Hepatocyte (in vitro differentiated cells): Measurements from ENCODE around the gene SEL1L. TPM values are rescaled to one million over a fixed set of nuclear protein-coding genes. Genes with fewer than 3 reads are reported as not detected.
"Not testable (repeated sequence)": the region's sequence is repeated elsewhere in the genome, so short reads cannot be mapped to it uniquely, and the experiment has no call there.

Experiments used
- DNase-seq: peaks from one replicate; pipeline ENCODE4 v3.0.0-alpha.2; 2016; ENCODE audit warnings: low spot score
- H2AFZ ChIP-seq: fragments of 200-600 bp; sonication (generic); 2 replicates; pipeline ENCODE4 v1.6.0; 2016; ENCODE audit warnings: antibody characterized with exemption, mild to moderate bottlenecking
- H3K27ac ChIP-seq: fragments of 200-600 bp; sonication (generic); 2 replicates; pipeline ENCODE4 v1.5.1; 2016; ENCODE audit warnings: mild to moderate bottlenecking
- H3K27me3 ChIP-seq: fragments of 200-600 bp; sonication (generic); 2 replicates; pipeline ENCODE4 v1.6.1; 2016
- H3K36me3 ChIP-seq: fragments of 200-600 bp; sonication (generic); replicated peaks from 2 replicates; pipeline ENCODE4 v1.5.1; 2016; ENCODE audit warnings: low read depth; ENCODE audit not compliant: insufficient read depth
- H3K4me1 ChIP-seq: fragments of 200-600 bp; sonication (generic); 2 replicates; pipeline ENCODE4 v1.5.1; 2016; ENCODE audit warnings: mild to moderate bottlenecking, moderate library complexity; ENCODE audit not compliant: insufficient read depth
- H3K4me2 ChIP-seq: fragments of 200-600 bp; sonication (generic); 2 replicates; pipeline ENCODE4 v1.6.0; 2016
- H3K4me3 ChIP-seq: fragments of 200-600 bp; sonication (generic); 2 replicates; pipeline ENCODE4 v1.5.1; 2016; ENCODE audit warnings: mild to moderate bottlenecking
- H3K79me2 ChIP-seq: fragments of 200-600 bp; sonication (generic); 2 replicates; pipeline ENCODE4 v1.6.0; 2017; ENCODE audit warnings: mild to moderate bottlenecking
- H3K9me2 ChIP-seq: fragments of 200-600 bp; sonication (generic); replicated peaks from 2 replicates; pipeline ENCODE4 v1.6.0; 2017; ENCODE audit warnings: mild to moderate bottlenecking; ENCODE audit not compliant: insufficient read depth
- H3K9me3 ChIP-seq: fragments of 200-600 bp; sonication (generic); 2 replicates; pipeline ENCODE4 v1.5.1; 2016; ENCODE audit warnings: low read depth, mild to moderate bottlenecking
- H4K20me1 ChIP-seq: fragments of 200-600 bp; sonication (generic); 2 replicates; pipeline ENCODE4 v1.6.0; 2016; ENCODE audit warnings: mild to moderate bottlenecking; ENCODE audit not compliant: insufficient read depth, poor library complexity, severe bottlenecking
- CTCF ChIP-seq: fragments of 200-600 bp; sonication (generic); IDR thresholded peaks from 2 replicates; pipeline ENCODE4 v1.5.1; 2016; ENCODE audit warnings: antibody characterized with exemption, mild to moderate bottlenecking; ENCODE audit not compliant: poor library complexity
- EZH2 ChIP-seq: fragments of 200-600 bp; sonication (generic); IDR thresholded peaks from 2 replicates; pipeline ENCODE4 v1.6.1; 2016; ENCODE audit warnings: antibody characterized with exemption, mild to moderate bottlenecking, borderline replicate concordance
- EZH2phosphoT487 ChIP-seq: fragments of 200-600 bp; sonication (generic); IDR thresholded peaks from one replicate; pipeline ENCODE4 v1.6.1; 2018; ENCODE audit warnings: antibody characterized with exemption, mild to moderate bottlenecking, low read depth, moderate library complexity; ENCODE audit not compliant: unreplicated experiment, severe bottlenecking
- whole genome bisulfite sequencing: methylation state at CpG from one replicate; pipeline ENCODE4 v1.1.6; 2016; ENCODE audit warnings: low lambda C conversion rate; ENCODE audit errors: missing lambda C conversion rate; 5-methylcytosine and 5-hydroxymethylcytosine counted together
- polyA plus RNA-seq: library from polyadenylated mRNA; unstranded; fragments of >200 nt; fragmentation: Nextera tagmentation; extraction: Ambion mirVana; gene quantifications from 2 replicates; pipeline ENCODE4 v1.2.1, GENCODE V29; 2016
- total RNA-seq: library from RNA; depleted of rRNA; stranded (reverse); fragments of >200 nt; gene quantifications from 2 replicates; pipeline ENCODE4 v1.2.3, GENCODE V29; 2014

Gene SEL1L
- total and polyA plus RNA-seq, 2 experiments from 2014 or later, result 53.0 to 89.4 TPM

GRCh38 chr14:81473456-81474147, 60.1 kb downstream of the SEL1L start:
- WGBS, result 87% methylated on average over 3 of the region's 3 CpGs
- no peaks in the 10 kb centered on the region for H3K27me3 ChIP-seq
- DNase-seq, result no peak
- no peak overlapping the region for H2AFZ ChIP-seq
- H3K9me2 ChIP-seq, result no peaks in the 10 kb centered on the region
- no peaks in the 10 kb centered on the region for H3K4me1 ChIP-seq
- TF ChIP-seq CTCF (no peak), EZH2phosphoT487 (no peak), EZH2 (no peak)
- no peaks in the 10 kb centered on the region for H3K9me3 ChIP-seq
- no peak overlapping the region for H3K4me2 ChIP-seq
- no peak overlapping the region for H3K4me3 ChIP-seq
- no peak overlapping the region for H3K27ac ChIP-seq
- no peaks in the 10 kb centered on the region for H4K20me1 ChIP-seq
- no peaks in the 10 kb centered on the region for H3K36me3 ChIP-seq
- H3K79me2 ChIP-seq, result no peaks in the 10 kb centered on the region

- Histone ChIP-seq H3K79me2 (no peaks in the 10 kb centered on the region), H3K27me3 (no peaks in the 10 kb centered on the region), H3K9me2 (no peaks in the 10 kb centered on the region), H3K4me3 (no peak overlapping the region), H2AFZ (no peak overlapping the region), H3K9me3 (no peaks in the 10 kb centered on the region), H3K4me1 (no peaks in the 10 kb centered on the region), H3K36me3 (no peaks in the 10 kb centered on the region), H3K4me2 (no peak overlapping the region), H4K20me1 (no peaks in the 10 kb centered on the region), H3K27ac (no peak overlapping the region)
- TF ChIP-seq EZH2, result no peak
- TF ChIP-seq EZH2phosphoT487, result no peak
- TF ChIP-seq CTCF, result no peak
- no peak for DNase-seq
- WGBS, result 79% methylated on average over 3 of the region's 3 CpGs
Measured at GRCh38 chr14:81472096-81472800, 61.4 kb downstream of the SEL1L start.

GRCh38 chr14:81471062-81471461, 62.6 kb downstream of the SEL1L start:
- TF ChIP-seq EZH2 (no peak), CTCF (no peak), EZH2phosphoT487 (no peak)
- no peaks in the 10 kb centered on the region for H3K9me3 ChIP-seq
- H3K27me3 ChIP-seq, result no peaks in the 10 kb centered on the region
- no peak overlapping the region for H3K4me3 ChIP-seq
- no peaks in the 10 kb centered on the region for H3K79me2 ChIP-seq
- H3K9me2 ChIP-seq, result no peaks in the 10 kb centered on the region
- no peak for DNase-seq
- WGBS, result 81% methylated on average over 7 of the region's 7 CpGs
- H2AFZ ChIP-seq, result no peak overlapping the region
- no peak overlapping the region for H3K4me2 ChIP-seq
- H3K27ac ChIP-seq, result no peak overlapping the region
- H3K4me1 ChIP-seq, result no peaks in the 10 kb centered on the region
- no peaks in the 10 kb centered on the region for H3K36me3 ChIP-seq
- H4K20me1 ChIP-seq, result no peaks in the 10 kb centered on the region

GRCh38 chr14:81470557-81470826, 63.2 kb downstream of the SEL1L start:
- not testable (repeated sequence) for H3K27me3 ChIP-seq, H3K9me3 ChIP-seq, H3K27ac ChIP-seq, DNase-seq, H4K20me1 ChIP-seq, H2AFZ ChIP-seq, H3K4me1 ChIP-seq, H3K4me2 ChIP-seq, H3K36me3 ChIP-seq, H3K9me2 ChIP-seq, H3K4me3 ChIP-seq, H3K79me2 ChIP-seq
- 92% methylated on average over 5 of the region's 5 CpGs for WGBS
